Medulla oblongata (tissue), 1 donor: ENCODE measurements around the gene SLC7A7.
"Not testable (repeated sequence)": the region's sequence is repeated elsewhere in the genome, so short reads cannot be mapped to it uniquely, and the experiment has no call there.

ENCODE experiments used
- DNase-seq: peaks from one replicate; pipeline ENCODE4 v3.0.0-alpha.2; 2015; ENCODE audit errors: extremely low spot score

SLC7A7 gene

DNA sequence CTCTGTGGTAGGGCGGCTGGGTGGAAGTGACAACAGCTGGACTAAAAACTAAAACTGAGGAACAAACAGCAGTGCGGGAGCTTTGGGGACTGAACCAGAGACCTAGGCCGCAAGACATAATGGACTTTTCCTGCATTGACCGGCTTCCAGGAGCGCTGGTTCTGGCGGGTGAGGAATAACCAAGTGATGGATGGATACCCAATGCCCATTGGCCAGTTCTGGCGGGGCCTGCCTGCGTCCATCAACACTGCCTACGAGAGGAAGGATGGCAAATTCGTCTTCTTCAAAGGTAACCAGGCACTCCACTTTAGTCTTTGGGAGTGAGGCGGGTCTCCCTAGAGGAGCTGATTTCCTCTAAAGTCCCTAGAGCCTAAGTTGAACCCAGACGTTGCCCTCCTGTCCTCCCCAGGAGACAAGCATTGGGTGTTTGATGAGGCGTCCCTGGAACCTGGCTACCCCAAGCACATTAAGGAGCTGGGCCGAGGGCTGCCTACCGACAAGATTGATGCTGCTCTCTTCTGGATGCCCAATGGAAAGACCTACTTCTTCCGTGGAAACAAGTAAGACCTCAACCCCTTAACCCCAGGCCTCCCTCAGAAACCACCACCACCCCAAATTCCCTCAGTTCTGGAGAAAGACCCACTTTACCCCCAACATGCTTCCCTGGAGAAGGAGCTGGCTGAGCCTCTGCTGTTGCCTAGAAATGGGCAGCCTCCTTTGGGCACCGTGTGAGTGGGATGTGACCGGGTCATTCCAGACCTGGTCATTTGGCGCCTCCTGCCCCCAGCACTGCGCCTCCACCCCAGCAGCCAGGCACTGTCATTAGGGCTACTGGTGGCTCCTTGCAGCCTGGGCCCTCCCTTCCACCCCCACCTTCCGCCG, 29.2 kb upstream of the SLC7A7 start:
- DNase-seq: no peak

DNA sequence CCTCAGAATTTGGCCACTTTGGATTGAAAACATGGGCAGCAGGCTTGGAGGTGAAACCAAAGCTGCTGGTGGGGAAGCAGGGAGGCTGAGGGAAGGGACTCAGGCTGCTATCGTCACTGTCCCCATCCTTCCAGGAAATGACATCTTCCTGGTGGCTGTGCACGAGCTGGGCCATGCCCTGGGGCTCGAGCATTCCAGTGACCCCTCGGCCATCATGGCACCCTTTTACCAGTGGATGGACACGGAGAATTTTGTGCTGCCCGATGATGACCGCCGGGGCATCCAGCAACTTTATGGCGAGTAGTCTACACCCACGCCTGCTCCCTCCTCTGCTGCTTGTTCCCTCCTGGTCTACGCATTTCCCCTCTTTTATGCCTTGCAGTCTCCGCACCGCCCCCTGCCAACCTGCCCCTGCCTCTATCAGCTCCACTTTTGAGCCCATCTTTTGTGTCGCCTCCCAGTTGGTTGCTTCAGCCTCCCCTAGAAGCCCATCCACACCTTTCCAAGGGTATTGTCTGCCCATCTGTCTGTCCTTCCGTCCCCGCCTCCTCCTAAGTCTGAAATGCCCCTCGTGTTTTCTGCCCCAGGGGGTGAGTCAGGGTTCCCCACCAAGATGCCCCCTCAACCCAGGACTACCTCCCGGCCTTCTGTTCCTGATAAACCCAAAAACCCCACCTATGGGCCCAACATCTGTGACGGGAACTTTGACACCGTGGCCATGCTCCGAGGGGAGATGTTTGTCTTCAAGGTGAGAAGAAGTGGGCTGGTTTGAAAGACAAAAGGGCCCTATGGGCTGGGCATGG, 28.1 kb upstream of the SLC7A7 start:
- no peak for DNase-seq

DNA sequence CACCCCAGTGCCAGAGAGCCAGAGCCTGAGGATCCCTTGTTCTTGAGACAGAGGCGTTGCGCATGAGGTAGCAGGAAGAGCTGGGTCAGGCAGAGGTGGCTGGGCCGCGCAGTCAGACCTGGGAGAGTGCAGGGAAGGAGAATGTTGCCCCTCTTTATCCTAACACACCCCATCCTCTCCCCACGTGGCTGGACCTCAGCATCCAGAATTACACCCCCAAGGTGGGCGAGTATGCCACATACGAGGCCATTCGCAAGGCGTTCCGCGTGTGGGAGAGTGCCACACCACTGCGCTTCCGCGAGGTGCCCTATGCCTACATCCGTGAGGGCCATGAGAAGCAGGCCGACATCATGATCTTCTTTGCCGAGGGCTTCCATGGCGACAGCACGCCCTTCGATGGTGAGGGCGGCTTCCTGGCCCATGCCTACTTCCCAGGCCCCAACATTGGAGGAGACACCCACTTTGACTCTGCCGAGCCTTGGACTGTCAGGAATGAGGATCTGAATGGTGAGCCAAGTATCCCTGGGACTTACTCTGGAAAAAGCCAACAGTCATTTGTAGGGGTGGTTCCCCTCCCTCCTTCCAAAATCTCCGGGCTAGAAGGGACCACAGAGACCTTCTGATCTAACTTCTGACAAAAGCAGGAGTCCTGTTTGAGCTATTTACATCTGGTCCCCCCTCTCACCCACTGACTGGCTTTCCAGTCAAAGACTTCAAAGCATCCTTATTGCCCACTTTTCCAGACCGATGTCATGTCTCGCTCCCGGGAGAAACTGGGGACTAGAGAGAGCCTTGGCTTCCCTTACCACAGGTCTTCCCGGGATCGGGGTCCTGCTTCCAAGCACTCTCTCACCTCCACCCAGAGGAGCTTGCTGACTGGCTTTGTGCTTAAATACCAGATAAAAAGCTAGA, 27.2 kb upstream of the SLC7A7 start:
- DNase-seq: no peak

DNA sequence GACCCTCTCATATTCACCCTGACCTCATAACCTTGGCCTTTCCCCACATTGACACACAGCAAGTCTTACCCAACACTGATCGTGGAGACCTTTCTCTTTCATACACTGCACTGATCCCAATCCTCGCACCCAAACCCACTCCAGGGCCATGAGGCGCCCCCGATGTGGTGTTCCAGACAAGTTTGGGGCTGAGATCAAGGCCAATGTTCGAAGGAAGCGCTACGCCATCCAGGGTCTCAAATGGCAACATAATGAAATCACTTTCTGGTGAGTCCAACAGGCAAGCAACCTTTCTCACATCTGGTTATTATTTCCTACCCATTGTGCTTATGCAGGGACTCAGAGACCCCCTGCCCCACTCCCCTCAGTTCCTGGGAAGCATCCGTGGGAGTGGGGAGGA, 26.5 kb upstream of the SLC7A7 start:
- no peak for DNase-seq

DNA sequence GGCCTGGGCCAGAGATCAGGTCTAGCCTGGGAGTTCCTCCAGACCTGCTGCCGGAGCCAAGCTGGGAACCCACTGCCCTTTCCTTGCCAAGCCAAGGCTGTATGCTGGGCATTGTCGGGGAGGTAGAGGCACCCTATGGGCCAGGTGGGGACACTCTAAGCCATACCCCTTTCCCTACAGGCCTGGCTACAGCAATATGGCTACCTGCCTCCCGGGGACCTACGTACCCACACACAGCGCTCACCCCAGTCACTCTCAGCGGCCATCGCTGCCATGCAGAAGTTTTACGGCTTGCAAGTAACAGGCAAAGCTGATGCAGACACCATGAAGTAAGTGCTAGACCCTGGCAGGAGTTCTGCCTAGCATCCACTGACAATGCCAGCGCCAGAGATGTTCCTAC, 26.1 kb upstream of the SLC7A7 start:
- DNase-seq: no peak

DNA sequence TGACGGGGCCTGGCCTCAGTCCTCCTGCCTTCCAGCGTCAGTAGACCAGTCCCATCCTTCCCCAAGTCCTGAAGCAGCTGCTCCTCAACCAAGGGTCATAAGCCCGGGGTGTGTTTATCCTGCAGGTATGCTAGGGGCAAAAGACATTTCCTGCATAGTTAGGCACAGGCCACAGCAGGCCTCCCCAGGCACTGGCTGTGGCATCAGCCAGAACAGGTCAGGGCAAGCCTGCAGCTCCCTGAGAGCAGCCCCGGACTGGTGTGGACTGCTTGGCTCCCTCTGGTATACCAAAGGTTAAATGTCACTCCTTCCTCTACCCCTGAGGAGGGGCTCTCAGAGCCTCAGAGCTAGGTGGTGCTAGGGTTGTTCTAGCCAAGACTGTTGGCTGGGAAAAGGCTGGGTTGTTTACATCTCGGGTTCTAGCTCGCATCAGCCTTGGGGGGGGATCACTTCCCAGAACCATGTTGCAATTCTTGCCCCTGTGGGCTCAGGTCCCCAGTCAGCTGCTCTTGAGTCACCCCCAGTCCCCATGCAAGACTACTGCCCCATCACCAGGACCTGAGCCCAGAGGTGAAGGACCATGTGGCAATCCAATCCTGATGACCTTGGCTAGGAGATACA, 24.0 kb upstream of the SLC7A7 start:
- DNase-seq: no peak

DNA sequence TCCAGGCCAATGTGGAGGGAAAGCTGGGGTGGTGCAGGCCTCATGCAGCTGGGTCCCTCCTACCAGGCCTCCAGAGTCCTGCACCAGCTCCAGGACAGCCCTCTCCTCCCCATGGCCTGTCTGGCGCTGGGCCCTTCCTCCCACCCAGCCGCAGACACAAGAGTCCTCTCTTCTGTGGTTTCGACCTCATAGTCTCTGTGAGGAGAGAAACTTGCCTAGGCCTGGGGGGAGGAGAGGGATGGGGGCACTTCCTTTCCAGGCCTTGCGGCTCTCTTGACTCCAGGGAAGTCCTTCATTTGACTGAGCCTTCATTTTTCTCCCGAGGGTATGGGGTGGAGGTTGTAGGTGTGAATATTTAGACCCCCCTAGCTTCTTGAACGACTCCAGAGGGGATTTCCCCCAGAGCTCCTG, 23.4 kb upstream of the SLC7A7 start:
- peak; percentile 53 for DNase-seq

DNA sequence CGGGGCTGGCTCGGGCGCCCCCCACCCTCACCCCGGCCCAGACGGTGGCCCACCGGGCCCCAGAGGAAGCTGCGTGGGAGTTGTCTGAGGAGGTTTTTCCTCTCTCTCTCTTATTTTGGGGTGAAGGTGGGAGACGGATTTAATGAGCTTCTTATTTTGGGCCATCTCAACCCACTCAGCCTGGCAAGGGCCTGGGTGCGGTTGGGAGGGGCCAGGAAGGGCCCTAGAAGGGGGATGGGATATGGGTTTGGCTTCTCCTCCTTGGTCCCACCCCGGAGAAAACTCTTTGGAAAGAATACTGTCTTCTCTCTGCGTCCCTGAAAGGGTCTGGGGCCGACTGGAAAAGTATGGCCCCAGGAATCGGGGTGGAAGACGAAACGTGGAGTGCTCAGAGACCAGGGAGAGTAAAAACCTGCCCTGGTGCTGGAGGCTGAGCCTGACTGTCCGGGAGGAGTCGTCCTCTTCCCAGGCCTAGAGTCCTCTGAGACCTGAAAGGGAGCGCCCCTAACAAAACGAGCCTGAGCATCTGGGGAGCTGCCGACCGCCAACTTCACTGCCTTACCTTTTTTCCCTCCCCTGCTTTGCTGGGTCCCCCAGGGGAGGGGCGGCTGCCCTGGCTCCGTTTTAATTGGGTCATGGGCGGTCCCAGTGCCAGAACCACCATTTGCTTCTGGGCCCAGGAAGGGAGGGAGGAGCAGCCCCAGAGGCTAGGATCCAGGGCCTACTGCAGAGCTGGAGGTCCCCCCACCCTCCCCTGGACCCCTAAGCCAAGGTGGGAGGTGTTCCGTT, 22.7 kb upstream of the SLC7A7 start:
- peak; percentile 34 for DNase-seq

DNA sequence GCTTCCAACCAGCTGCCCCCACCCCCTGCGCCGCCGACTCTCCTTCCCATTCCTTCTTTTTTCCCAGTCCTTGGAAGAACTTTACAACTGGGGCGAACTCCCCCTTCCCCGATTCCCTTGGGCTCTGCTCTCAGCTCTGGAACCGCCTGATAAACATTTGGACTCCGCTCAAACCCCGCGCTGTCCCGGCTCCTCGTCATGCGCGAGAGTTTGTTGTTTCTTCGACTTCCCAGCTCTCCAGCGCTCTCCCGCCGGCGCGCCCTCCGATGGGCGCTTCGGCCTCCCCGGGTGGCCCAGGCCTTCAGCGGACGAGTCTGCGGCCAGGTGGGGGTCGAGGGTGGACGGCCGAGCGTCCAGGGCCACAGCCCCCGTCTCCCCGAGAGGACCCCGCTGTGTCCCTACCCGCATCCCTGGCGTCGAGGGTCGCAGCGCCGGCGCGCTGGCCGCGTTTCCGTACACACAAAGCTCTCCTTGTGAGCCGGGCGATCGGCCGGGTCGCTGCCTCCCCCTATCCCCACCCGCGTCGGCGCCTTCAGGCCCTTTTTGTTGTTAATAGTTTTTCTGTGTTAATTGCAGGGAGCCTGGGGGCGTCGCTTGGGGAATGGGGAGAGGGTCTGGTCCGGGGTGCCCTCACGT, 22.0 kb upstream of the SLC7A7 start:
- peak; percentile 59 for DNase-seq

DNA sequence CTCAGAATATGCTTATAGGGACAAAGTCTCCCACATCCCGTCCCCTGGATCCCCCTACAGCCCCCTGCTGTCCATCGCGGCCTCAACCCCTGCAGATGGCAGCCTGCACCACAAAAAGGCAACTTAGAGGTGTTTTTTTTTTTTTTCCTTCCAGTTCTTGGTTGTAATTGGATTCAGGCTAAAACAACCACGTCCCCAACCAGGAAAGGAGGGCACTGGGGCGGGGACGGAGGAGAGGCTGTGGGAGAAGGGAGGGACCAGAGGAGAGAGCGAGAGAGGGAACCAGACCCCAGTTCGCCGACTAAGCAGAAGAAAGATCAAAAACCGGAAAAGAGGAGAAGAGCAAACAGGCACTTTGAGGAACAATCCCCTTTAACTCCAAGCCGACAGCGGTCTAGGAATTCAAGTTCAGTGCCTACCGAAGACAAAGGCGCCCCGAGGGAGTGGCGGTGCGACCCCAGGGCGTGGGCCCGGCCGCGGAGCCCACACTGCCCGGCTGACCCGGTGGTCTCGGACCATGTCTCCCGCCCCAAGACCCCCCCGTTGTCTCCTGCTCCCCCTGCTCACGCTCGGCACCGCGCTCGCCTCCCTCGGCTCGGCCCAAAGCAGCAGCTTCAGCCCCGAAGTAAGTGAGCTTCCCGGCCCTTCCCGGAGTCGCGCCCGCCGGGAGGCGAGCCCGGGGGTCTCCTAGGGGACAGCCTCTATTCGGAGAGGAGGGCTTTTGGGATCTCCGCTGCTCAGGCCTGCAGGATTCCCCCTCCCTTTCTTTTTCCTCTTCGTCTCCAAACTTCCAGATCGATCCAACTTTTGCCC, 21.3 kb upstream of the SLC7A7 start, which contains the start of gene MMP14:
MMP14 (plus strand) TSS at position 285 of the 813 bp plus-strand sequence; CDS start at position 518, 233 bp downstream.
- DNase-seq: peak; percentile 64

DNA sequence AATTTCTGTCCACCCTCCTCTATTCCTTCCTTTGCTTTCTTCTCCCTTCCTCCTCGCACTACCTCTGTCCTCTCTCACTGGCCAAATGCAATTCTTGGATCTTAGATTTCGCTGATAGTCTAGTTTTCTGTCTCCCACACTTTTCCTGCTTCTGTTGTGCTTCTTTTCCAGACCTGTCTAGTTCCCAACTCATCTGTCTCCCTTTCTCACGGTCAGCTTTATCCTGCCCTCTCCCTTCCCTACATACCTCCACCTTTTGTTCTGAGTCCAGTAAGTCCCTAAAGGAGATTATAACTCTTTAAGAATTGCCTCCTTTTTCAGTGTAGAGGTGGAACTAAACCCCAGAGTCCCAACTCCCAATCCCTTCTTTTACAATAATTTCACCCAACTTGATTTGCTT, 20.3 kb upstream of the SLC7A7 start:
- no peak for DNase-seq

DNA sequence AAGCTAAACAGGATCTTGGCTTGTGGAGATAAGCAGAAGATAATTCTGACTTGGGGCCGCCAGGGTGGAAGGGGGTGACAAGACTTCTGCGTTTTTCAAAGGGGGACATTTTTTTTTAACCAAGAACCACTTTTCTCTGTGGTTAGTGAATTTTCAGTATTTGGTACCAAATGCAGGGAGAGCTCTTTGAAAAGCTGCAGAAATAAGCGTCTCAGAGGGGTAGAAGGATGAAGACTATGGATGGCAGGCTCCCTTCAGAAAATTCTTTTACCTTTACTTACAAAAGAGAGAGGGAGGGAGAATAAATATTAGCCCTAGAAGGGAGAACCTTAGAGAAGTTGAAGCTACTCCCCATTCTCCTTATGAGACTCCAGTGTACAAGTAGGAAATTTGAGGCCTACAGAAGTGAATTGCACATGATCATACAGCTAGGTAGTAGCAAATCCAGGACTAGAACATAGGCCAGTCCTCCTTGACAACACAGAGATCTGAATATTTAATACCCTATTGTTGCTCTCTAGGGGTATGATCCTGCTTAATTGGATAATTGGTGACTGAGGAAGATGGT, 15.3 kb upstream of the SLC7A7 start:
- DNase-seq: no peak

DNA sequence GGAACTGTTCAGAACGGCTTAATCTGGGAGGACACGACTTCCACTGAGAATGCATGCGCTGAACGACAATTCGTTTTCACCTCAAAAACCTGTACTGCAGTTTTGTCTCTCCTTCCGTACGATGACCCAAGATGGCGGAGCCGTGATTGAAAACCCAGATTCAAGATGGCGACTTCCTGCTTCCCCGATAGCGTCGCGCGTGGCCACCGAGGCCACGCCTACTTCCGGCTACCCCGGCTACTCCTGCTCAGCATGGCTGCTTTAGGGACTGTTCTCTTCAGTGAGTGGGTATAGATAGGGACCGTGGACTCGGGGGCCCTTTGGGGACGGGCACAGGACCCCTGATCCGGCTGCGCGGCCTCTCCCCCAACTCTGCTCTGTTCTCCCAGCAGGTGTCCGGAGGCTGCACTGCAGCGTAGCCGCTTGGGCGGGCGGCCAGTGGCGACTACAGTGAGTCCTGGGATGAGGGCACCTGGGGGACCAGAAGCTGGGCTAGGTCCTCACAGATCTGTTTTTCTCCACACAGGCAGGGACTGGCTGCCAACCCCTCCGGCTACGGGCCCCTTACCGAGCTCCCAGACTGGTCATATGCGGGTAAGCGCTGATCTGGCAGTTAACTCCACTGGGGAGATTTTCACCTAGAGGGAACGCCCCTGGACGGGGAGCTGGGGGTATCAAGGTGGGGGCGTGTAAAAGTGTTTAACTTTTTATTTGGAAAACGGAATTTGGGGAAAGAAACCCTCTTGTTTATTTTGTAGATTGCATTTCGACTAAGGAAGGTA, 14.6 kb upstream of the SLC7A7 start, which contains the start of gene MRPL52:
MRPL52 (plus strand) TSS at position 227 of the 782 bp plus-strand sequence; CDS start at position 253, 26 bp downstream.
- peak; percentile 96 for DNase-seq

DNA sequence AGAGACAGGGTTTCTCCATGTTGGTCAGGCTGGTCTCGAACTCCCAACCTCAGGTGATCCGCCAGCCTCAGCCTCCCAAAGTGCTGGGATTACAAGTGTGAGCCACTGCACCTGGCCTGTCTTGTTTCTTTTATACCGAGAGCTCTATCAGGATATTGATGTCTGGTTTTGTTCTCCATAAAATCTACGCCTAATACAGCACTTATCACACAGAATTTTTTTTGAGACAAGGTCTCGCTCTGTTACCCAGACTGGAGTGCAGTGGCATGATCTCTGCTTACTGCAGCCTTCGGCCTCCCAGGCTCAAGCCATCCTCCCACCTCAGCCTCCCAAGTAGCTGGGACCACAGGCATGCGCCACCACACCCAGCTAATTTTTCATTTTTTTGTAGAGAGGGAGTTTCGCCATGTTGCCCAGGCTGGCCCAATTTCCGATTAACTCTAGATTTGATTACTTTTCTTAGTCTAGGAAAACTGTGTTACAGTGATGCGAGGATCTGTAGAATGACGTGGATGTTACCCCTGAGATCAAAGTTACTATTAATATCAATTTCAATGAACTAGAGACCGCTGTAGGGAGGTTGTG, 13.9 kb upstream of the SLC7A7 start:
- not testable (repeated sequence) for DNase-seq

DNA sequence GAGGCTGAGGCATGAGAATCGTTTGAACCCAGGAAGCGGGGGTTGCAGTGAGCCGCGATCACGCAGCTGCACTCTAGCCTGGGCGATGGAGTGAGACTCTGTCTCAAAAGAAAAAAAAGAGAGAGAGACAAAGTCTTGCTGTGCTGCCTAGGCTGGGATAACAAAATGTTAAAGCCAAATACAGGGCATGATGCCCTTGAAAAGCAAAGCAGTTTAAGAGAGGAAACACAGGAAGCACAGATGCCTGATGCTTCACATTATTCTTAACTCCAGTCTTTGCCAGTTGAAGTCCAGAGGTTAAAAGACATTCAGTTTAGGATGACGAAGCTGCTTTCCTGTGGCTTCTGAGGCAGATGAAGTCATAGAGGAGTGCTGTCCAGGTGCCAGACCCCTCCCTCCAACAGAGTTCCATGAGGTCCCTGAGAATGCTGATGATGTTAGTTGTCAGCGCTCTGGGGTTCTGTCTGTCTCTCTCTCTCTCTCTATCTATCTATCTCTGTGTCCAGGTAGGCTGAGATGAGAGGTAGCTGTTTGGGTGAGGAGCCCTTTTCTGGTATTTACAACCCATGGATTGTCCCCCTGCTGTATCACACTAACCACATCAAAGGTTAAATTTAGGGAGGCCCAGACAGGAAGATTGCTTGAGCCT, 9.6 kb upstream of the SLC7A7 start:
- no peak for DNase-seq

DNA sequence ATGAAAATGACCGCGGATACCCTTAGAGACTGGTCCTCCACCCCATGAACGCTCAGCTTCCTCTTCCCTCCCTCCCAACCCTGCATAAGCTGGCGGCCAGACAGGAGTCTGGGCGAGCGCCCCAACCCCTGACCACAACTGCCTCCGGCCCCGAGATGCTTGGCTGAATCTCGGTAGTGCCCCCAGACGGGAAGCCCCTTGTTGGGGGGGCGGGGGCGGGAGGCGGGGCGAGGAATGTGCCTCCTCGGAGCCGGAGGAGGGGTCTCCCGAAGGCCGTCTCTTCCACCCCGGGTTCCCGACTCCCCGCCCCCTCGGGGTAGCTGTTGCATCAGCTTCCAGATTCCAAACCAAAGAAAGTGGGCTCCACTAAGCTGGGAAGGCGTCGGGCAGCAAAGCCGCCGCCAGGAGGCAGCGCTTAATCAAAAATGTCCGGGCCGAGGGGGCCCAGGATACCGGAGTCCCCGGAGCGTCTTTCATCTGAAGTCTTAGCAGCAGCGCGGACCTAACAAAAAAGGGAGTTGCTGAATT, 7.4 kb upstream of the SLC7A7 start:
- peak; percentile 91 for DNase-seq
